Measurements from ENCODE around the gene UFSP1. TPM values are rescaled to one million over a fixed set of nuclear protein-coding genes. Genes with fewer than 3 reads are reported as not detected.

Gene UFSP1
- total and polyA plus RNA-seq, 4 donors, result 1.5 to 2.6 (median 2.0) TPM

DNA sequence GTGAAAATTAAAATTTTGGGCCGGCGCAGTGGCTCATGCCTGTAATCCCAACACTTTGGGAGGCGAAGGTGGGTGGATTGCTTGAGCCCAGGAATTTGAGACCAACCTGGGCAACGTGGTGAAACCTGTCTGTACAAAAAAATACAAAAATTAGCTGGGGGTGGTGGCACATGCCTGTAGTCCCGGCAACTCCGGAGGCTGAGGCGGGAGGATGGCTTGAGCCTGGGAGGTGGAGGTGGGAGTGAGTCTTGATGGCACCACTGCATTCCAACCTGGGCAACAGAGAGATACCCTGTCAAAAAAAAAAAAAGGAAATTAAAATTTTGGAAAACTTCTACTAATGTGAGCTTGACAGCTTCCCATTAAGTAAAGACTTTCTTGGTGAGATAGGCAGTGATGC, 11.5 kb downstream of the UFSP1 start:
- Histone ChIP-seq H3K27me3 (ENCODE audit: control insufficient read depth in 1 of 2, insufficient read depth in 2 of 2, low read length in 1 of 2) (no peaks in the 10 kb centered on the region), H3K36me3 (ENCODE audit: control insufficient read depth in 1 of 2, insufficient read depth in 2 of 2, low read length in 1 of 2) (no peaks in the 10 kb centered on the region), H3K4me1 (ENCODE audit: control insufficient read depth in 1 of 2, insufficient read depth in 2 of 2, low read length in 2 of 2) (no peaks in the 10 kb centered on the region), H3K4me3 (ENCODE audit: low read length in 2 of 2) (no peak overlapping the region), H3K27ac (ENCODE audit: low read depth in 1 of 2, low read length in 2 of 2) (no peak overlapping the region), H3K9me3 (ENCODE audit: control insufficient read depth, low read length) (no peaks in the 10 kb centered on the region)
- 71 to 79% methylated on average over 7 of the region's 7 CpGs for WGBS, 2 donors
- DNase-seq, result no peak
- ATAC-seq (ENCODE audit: low FRiP score), result no peak
- intact Hi-C loops (cut with DNase I), result no loop called here

DNA sequence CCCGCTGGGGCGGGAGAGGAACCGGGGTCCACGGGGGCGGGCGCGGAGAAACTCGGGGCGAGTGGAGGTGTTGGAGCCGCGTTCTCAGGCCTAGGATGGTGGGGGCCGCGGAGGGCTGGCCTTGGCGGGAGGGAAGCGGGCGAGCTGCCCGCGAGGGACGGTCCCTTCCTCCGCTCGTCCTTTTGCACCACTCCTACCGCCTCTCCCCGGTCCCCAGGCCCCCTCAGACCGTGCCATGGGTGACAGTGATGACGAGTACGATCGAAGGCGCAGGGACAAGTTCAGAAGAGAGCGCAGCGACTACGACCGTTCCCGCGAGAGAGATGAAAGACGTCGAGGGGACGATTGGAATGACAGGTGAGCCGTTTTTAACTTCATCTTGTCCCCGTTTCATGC, 14.2 kb downstream of the UFSP1 start:
- Histone ChIP-seq H3K27me3 (ENCODE audit: control insufficient read depth in 1 of 2, insufficient read depth in 2 of 2, low read length in 1 of 2) (no peaks in the 10 kb centered on the region), H3K36me3 (ENCODE audit: control insufficient read depth in 1 of 2, insufficient read depth in 2 of 2, low read length in 1 of 2) (no peaks in the 10 kb centered on the region), H3K9me3 (ENCODE audit: control insufficient read depth, low read length) (no peaks in the 10 kb centered on the region), H3K27ac (ENCODE audit: low read depth in 1 of 2, low read length in 2 of 2) (peak overlapping the region; percentile 72 to 82), H3K4me3 (ENCODE audit: low read length in 2 of 2) (peak overlapping the region; percentile 64 to 87), H3K4me1 (ENCODE audit: control insufficient read depth in 1 of 2, insufficient read depth in 2 of 2, low read length in 2 of 2) (no peaks in the 10 kb centered on the region)
- DNase-seq (no peak), ATAC-seq (ENCODE audit: low FRiP score) (peak; percentile 61)
- WGBS, 2 donors, result 0 to 1% methylated on average over 38 to 39 of the region's 39 CpGs
- intact Hi-C loops (cut with DNase I), result no loop called here

GRCh38 chr7:100874577-100875355, 14.7 kb downstream of the UFSP1 start, which contains the start of gene SRRT:
Gene SRRT, plus strand, starts transcription at chr7:100875103. Its CDS starts 488 bp downstream, at chr7:100875591.
- peak; percentile 99 to 100 for DNase-seq
- Histone ChIP-seq H3K27me3 (ENCODE audit: control insufficient read depth in 1 of 2, insufficient read depth in 2 of 2, low read length in 1 of 2) (no peaks in the 10 kb centered on the region), H3K4me3 (ENCODE audit: low read length in 2 of 2) (peak within 1 kb of the TSS; percentile 64 to 87), H3K4me1 (ENCODE audit: control insufficient read depth in 1 of 2, insufficient read depth in 2 of 2, low read length in 2 of 2) (no peaks in the 10 kb centered on the region), H3K27ac (ENCODE audit: low read depth in 1 of 2, low read length in 2 of 2) (peak within 1 kb of the TSS; percentile 72 to 95), H3K9me3 (ENCODE audit: control insufficient read depth, low read length) (no peaks in the 10 kb centered on the region), H3K36me3 (ENCODE audit: control insufficient read depth in 1 of 2, insufficient read depth in 2 of 2, low read length in 1 of 2) (no peaks in the 10 kb centered on the region)
- WGBS, 2 donors, result 2 to 3% methylated on average over 66 to 79 of the region's 79 CpGs
- ATAC-seq (ENCODE audit: low FRiP score), result peak; percentile 98
- intact Hi-C loops (cut with DNase I), result no loop called here

GRCh38 chr7:100874300-100874576, 15.3 kb downstream of the UFSP1 start:
- peak overlapping the region; percentile 10 to 95 for H3K27ac ChIP-seq (ENCODE audit: low read depth in 1 of 2, low read length in 2 of 2)
- ATAC-seq (ENCODE audit: low FRiP score) (no peak), DNase-seq (no peak)
- H3K4me1 ChIP-seq (ENCODE audit: control insufficient read depth in 1 of 2, insufficient read depth in 2 of 2, low read length in 2 of 2), result no peaks in the 10 kb centered on the region
- intact Hi-C loops (cut with DNase I), result no loop called here
- H3K9me3 ChIP-seq (ENCODE audit: control insufficient read depth, low read length), result no peaks in the 10 kb centered on the region
- WGBS, 2 donors, result 56 to 66% methylated on average over 8 of the region's 8 CpGs
- peak overlapping the region in 1 of 2 donors; percentile 3 for H3K4me3 ChIP-seq (ENCODE audit: low read length in 2 of 2)
- H3K36me3 ChIP-seq (ENCODE audit: control insufficient read depth in 1 of 2, insufficient read depth in 2 of 2, low read length in 1 of 2), result no peaks in the 10 kb centered on the region
- H3K27me3 ChIP-seq (ENCODE audit: control insufficient read depth in 1 of 2, insufficient read depth in 2 of 2, low read length in 1 of 2), result no peaks in the 10 kb centered on the region

- no peak overlapping the region for H3K4me3 ChIP-seq (ENCODE audit: low read length in 2 of 2)
- intact Hi-C loops (cut with DNase I), result no loop called here
- ATAC-seq (ENCODE audit: low FRiP score), result no peak
- no peaks in the 10 kb centered on the region for H3K9me3 ChIP-seq (ENCODE audit: control insufficient read depth, low read length)
- no peak for DNase-seq
- 87 to 88% methylated on average over 10 of the region's 10 CpGs for WGBS, 2 donors
- H3K27ac ChIP-seq (ENCODE audit: low read depth in 1 of 2, low read length in 2 of 2), result peak overlapping the region; percentile 10 to 95
- no peaks in the 10 kb centered on the region for H3K27me3 ChIP-seq (ENCODE audit: control insufficient read depth in 1 of 2, insufficient read depth in 2 of 2, low read length in 1 of 2)
- H3K4me1 ChIP-seq (ENCODE audit: control insufficient read depth in 1 of 2, insufficient read depth in 2 of 2, low read length in 2 of 2), result no peaks in the 10 kb centered on the region
- no peaks in the 10 kb centered on the region for H3K36me3 ChIP-seq (ENCODE audit: control insufficient read depth in 1 of 2, insufficient read depth in 2 of 2, low read length in 1 of 2)
Measured at GRCh38 chr7:100873599-100874299, 15.8 kb downstream of the UFSP1 start.

- Histone ChIP-seq H3K27ac (ENCODE audit: low read depth in 1 of 2, low read length in 2 of 2) (peak overlapping the region; percentile 53 to 92), H3K36me3 (ENCODE audit: control insufficient read depth in 1 of 2, insufficient read depth in 2 of 2, low read length in 1 of 2) (no peaks in the 10 kb centered on the region), H3K9me3 (ENCODE audit: control insufficient read depth, low read length) (no peaks in the 10 kb centered on the region), H3K27me3 (ENCODE audit: control insufficient read depth in 1 of 2, insufficient read depth in 2 of 2, low read length in 1 of 2) (no peaks in the 10 kb centered on the region), H3K4me3 (ENCODE audit: low read length in 2 of 2) (peak overlapping the region; percentile 89 to 97), H3K4me1 (ENCODE audit: control insufficient read depth in 1 of 2, insufficient read depth in 2 of 2, low read length in 2 of 2) (no peaks in the 10 kb centered on the region)
- DNase-seq (no peak), ATAC-seq (ENCODE audit: low FRiP score) (no peak)
- WGBS, 2 donors, result 3 to 8% methylated on average over 27 of the region's 27 CpGs
- intact Hi-C loops (cut with DNase I), result no loop called here
Measured at GRCh38 chr7:100867776-100868485, 21.6 kb downstream of the UFSP1 start.

GRCh38 chr7:100867040-100867775, 22.3 kb downstream of the UFSP1 start, which contains the start of gene TRIP6:
Gene TRIP6, plus strand, starts transcription at chr7:100867387. Its CDS starts 111 bp downstream, at chr7:100867498.
- Histone ChIP-seq H3K4me1 (ENCODE audit: control insufficient read depth in 1 of 2, insufficient read depth in 2 of 2, low read length in 2 of 2) (no peaks in the 10 kb centered on the region), H3K27me3 (ENCODE audit: control insufficient read depth in 1 of 2, insufficient read depth in 2 of 2, low read length in 1 of 2) (no peaks in the 10 kb centered on the region), H3K4me3 (ENCODE audit: low read length in 2 of 2) (peak within 1 kb of the TSS; percentile 89 to 97), H3K36me3 (ENCODE audit: control insufficient read depth in 1 of 2, insufficient read depth in 2 of 2, low read length in 1 of 2) (no peaks in the 10 kb centered on the region), H3K27ac (ENCODE audit: low read depth in 1 of 2, low read length in 2 of 2) (peak within 1 kb of the TSS; percentile 53 to 92), H3K9me3 (ENCODE audit: control insufficient read depth, low read length) (no peaks in the 10 kb centered on the region)
- peak; percentile 95 to 97 for DNase-seq
- WGBS, 2 donors, result 0% methylated on average over 32 to 42 of the region's 42 CpGs
- peak; percentile 88 for ATAC-seq (ENCODE audit: low FRiP score)
- intact Hi-C loops (cut with DNase I), result no loop called here

DNA sequence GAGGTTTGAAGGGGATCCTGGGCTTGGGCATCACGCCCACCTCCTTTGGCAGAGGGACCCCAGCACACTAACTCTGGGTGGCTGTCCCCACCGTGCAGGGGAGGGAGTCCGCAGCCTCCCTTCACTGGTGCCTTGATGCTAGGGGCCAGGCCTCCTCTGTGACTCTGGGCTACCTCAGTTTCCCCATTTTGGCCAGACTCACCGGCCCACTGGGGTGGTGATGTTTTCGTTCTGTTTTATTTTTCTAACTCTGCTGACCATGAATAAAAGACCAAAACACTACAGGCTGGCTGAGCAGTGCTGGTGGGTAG, 22.8 kb downstream of the UFSP1 start:
- H3K4me1 ChIP-seq (ENCODE audit: control insufficient read depth in 1 of 2, insufficient read depth in 2 of 2, low read length in 2 of 2), result no peaks in the 10 kb centered on the region
- no peaks in the 10 kb centered on the region for H3K27me3 ChIP-seq (ENCODE audit: control insufficient read depth in 1 of 2, insufficient read depth in 2 of 2, low read length in 1 of 2)
- peak overlapping the region; percentile 34 to 79 for H3K27ac ChIP-seq (ENCODE audit: low read depth in 1 of 2, low read length in 2 of 2)
- intact Hi-C loops (cut with DNase I), result no loop called here
- H3K4me3 ChIP-seq (ENCODE audit: low read length in 2 of 2), result peak overlapping the region in 1 of 2 donors; percentile 8
- H3K9me3 ChIP-seq (ENCODE audit: control insufficient read depth, low read length), result no peaks in the 10 kb centered on the region
- H3K36me3 ChIP-seq (ENCODE audit: control insufficient read depth in 1 of 2, insufficient read depth in 2 of 2, low read length in 1 of 2), result no peaks in the 10 kb centered on the region
- ATAC-seq (ENCODE audit: low FRiP score) (no peak), DNase-seq (no peak)
- WGBS, 2 donors, result 27 to 31% methylated on average over 5 of the region's 5 CpGs

Data from aorta (tissue), 5 donors.